ENCODE measurements around the gene PACRG.

GRCh38 chr6:163288066-163288465 is 560.3 kb downstream of the PACRG start:
- TF ChIP-seq CTCF (IDR thresholded peaks at IDR 0.05) = no peak
- no peak for TF ChIP-seq POLR2AphosphoS5 (IDR thresholded peaks at IDR 0.05; ENCODE audit: low read depth, low read length)
- no peak for TF ChIP-seq TCF7L2 (IDR thresholded peaks at IDR 0.05; ENCODE audit: low read depth, low read length)
- no peak for TF ChIP-seq REST (IDR thresholded peaks at IDR 0.05; ENCODE audit: insufficient read depth in 1 of 2, low read depth in 2 of 2, low read length in 1 of 2)
